Measurements from ENCODE around the gene PCDHGA3.
"Not testable (repeated sequence)": the region's sequence is repeated elsewhere in the genome, so short reads cannot be mapped to it uniquely, and the experiment has no call there.

Gene PCDHGA3

GRCh38 chr5:141394401-141395187, 51.0 kb downstream of the PCDHGA3 start:
- no CpG with 5 or more reads among the region's 53 CpGs for WGBS, 2 donors (ENCODE audit: extremely low coverage in 2 of 2, insufficient read length in 2 of 2, insufficient replicate concordance in 1 of 2)

More at GRCh38 chr5:141394401-141395187, 51.0 kb downstream of the PCDHGA3 start:
- Histone ChIP-seq H2BK5ac (ENCODE audit: low read length) (peak overlapping the region; percentile 44), H3K9me3 (replicated peaks in 1 of 2; ENCODE audit: control insufficient read depth in 2 of 2, insufficient read depth in 1 of 2, low read depth in 1 of 2, low read length in 2 of 2) (peaks cover 37 to 82% of the 10 kb centered on the region in 2 donors), H3K18ac (ENCODE audit: low read length) (peak overlapping the region; percentile 57), H3K36me3 (replicated peaks in 1 of 2; ENCODE audit: control insufficient read depth in 2 of 2, insufficient read depth in 2 of 2, low read length in 2 of 2) (peaks cover 14 to 26% of the 10 kb centered on the region in 2 donors)
- not testable (repeated sequence) for H3K9ac ChIP-seq (ENCODE audit: low read depth, low read length, poor library complexity); H4K91ac ChIP-seq (ENCODE audit: low read depth, low read length, poor library complexity); H3K27me3 ChIP-seq (ENCODE audit: control insufficient read depth in 3 of 3, insufficient read depth in 3 of 3, low read depth in 1 of 3, low read length in 3 of 3); H3K23ac ChIP-seq (ENCODE audit: low read depth, low read length, poor library complexity); H3K4me2 ChIP-seq (ENCODE audit: insufficient read depth, low read length, poor library complexity, severe bottlenecking); H2AK5ac ChIP-seq (ENCODE audit: low read depth, low read length); H3K4ac ChIP-seq (ENCODE audit: low read length); H2BK15ac ChIP-seq (ENCODE audit: low read length); H3K27ac ChIP-seq (replicated peaks; ENCODE audit: low read length); H3K4me3 ChIP-seq (ENCODE audit: low read length in 2 of 2); H2AFZ ChIP-seq (ENCODE audit: low read length); H3K79me1 ChIP-seq (ENCODE audit: low read depth, low read length); H2BK120ac ChIP-seq (ENCODE audit: low read depth, low read length); DNase-seq (ENCODE audit: low spot score); H2BK12ac ChIP-seq (ENCODE audit: low read length); H3K14ac ChIP-seq (ENCODE audit: low read length); H4K8ac ChIP-seq (ENCODE audit: low read depth, low read length); H3K4me1 ChIP-seq (ENCODE audit: control insufficient read depth in 2 of 2, insufficient read depth in 1 of 2, low read depth in 1 of 2, low read length in 2 of 2)
